Right ventricle myocardium superior (tissue), 1 donor: ENCODE measurements around the gene ZNF710. TPM values are rescaled to one million over a fixed set of nuclear protein-coding genes. Genes with fewer than 3 reads are reported as not detected.
"Not testable (repeated sequence)": the region's sequence is repeated elsewhere in the genome, so short reads cannot be mapped to it uniquely, and the experiment has no call there.

ENCODE experiments used
- ATAC-seq: fragments of 200-7000 bp; cut with Tn5 transposase; one replicate; pipeline ENCODE4 v1.9.1; 2020; ENCODE audit warnings: mild to moderate bottlenecking; ENCODE audit not compliant: poor library complexity
- DNase-seq: peaks from one replicate; pipeline ENCODE4 v3.0.0-alpha.2; 2020
- intact Hi-C: fragments of 100-400 bp; cut with DNase I; formaldehyde crosslinking; loops from one replicate; pipeline ENCODE4 v1.11.2; 2022
- total RNA-seq: library from RNA; stranded (reverse); fragmentation: NEBNext Ultra II Directional; extraction: Animal tissue kit (Norgen Biotek cat#: 25700); gene quantifications from one replicate; pipeline ENCODE4 v1.2.1, GENCODE V29; 2021
- donor health status: DM: no; HTN: yes; CAD: no; lungs with severe emphysema.

The ZNF710 gene
- total RNA-seq, 1 donor from 2014 or later, result 4.9 TPM

GRCh38 chr15:90065682-90066049 is 64.5 kb downstream of the ZNF710 start:
- intact Hi-C loops, result no loop called here
- no peak for DNase-seq
- no peak for ATAC-seq

GRCh38 chr15:90067181-90067952 is 66.2 kb downstream of the ZNF710 start:
- intact Hi-C loops, result no loop called here
- DNase-seq (no peak), ATAC-seq (no peak)

GRCh38 chr15:90067953-90068606 is 67.0 kb downstream of the ZNF710 start:
- DNase-seq, result no peak
- intact Hi-C loops, result no loop called here

GRCh38 chr15:90070623-90071022 is 69.5 kb downstream of the ZNF710 start:
- not testable (repeated sequence) for ATAC-seq, DNase-seq
- intact Hi-C loops, result loop anchor here (5.0 kb wide), 3 partner anchors 68 to 308 kb away; partner anchors contain the start of genes ARPIN and ZNF710

More at GRCh38 chr15:90067953-90068606, 67.0 kb downstream of the ZNF710 start:
- ATAC-seq, result no peak

- intact Hi-C loops, result loop anchor here (5.0 kb wide), 3 partner anchors 69 to 309 kb away; partner anchors contain the start of genes ARPIN and ZNF710
- DNase-seq, result peak; percentile 88
These were observed 70.2 kb downstream of the ZNF710 start for GRCh38 chr15:90071220-90071807.

GRCh38 chr15:90072978-90073640 is 72.0 kb downstream of the ZNF710 start:
- intact Hi-C loops, result loop anchor here (5.0 kb wide), 3 partner anchors 71 to 311 kb away; partner anchors contain the start of genes ARPIN and ZNF710
- DNase-seq (no peak), ATAC-seq (no peak)

More at GRCh38 chr15:90071220-90071807, 70.2 kb downstream of the ZNF710 start:
- ATAC-seq, result peak; percentile 80

- intact Hi-C loops, result loop anchor here (5.0 kb wide), 3 partner anchors 72 to 312 kb away; partner anchors contain the start of genes ARPIN and ZNF710
- ATAC-seq (peak; percentile 7), DNase-seq (no peak)
These were observed 72.9 kb downstream of the ZNF710 start for GRCh38 chr15:90074023-90074422.

- ATAC-seq (no peak), DNase-seq (no peak)
- intact Hi-C loops, result loop anchor here (5.0 kb wide), 3 partner anchors 73 to 313 kb away; partner anchors contain the start of genes ARPIN and ZNF710
These were observed 73.8 kb downstream of the ZNF710 start for GRCh38 chr15:90074916-90075315.

GRCh38 chr15:90075420-90076289 is 74.5 kb downstream of the ZNF710 start:
- ATAC-seq, result no peak

GRCh38 chr15:90076716-90077115 is 75.6 kb downstream of the ZNF710 start:
- no peak for ATAC-seq
- no peak for DNase-seq
- intact Hi-C loops, result no loop called here

More at GRCh38 chr15:90075420-90076289, 74.5 kb downstream of the ZNF710 start:
- intact Hi-C loops, result no loop called here
- no peak for DNase-seq

- ATAC-seq (no peak), DNase-seq (no peak)
- intact Hi-C loops, result no loop called here
These were observed 77.8 kb downstream of the ZNF710 start for GRCh38 chr15:90078965-90079364.

- DNase-seq, result no peak
- no peak for ATAC-seq
- intact Hi-C loops, result no loop called here
These were observed 78.7 kb downstream of the ZNF710 start for GRCh38 chr15:90079619-90080457.

GRCh38 chr15:90080458-90080755 is 79.3 kb downstream of the ZNF710 start:
- DNase-seq, result no peak
- no peak for ATAC-seq

GRCh38 chr15:90080818-90081393 is 79.8 kb downstream of the ZNF710 start:
- ATAC-seq, result peak; percentile 2
- intact Hi-C loops, result no loop called here
- no peak for DNase-seq

More at GRCh38 chr15:90080458-90080755, 79.3 kb downstream of the ZNF710 start:
- intact Hi-C loops, result no loop called here

GRCh38 chr15:90082140-90082715 is 81.1 kb downstream of the ZNF710 start:
- intact Hi-C loops, result no loop called here
- DNase-seq (no peak), ATAC-seq (peak; percentile 34)

- no peak for ATAC-seq
- intact Hi-C loops, result no loop called here
- DNase-seq, result no peak
These were observed 82.3 kb downstream of the ZNF710 start for GRCh38 chr15:90083419-90083818.
